Measurements from ENCODE around the gene COL24A1.
"Not testable (repeated sequence)": the region's sequence is repeated elsewhere in the genome, so short reads cannot be mapped to it uniquely, and the experiment has no call there.

Gene COL24A1

DNA sequence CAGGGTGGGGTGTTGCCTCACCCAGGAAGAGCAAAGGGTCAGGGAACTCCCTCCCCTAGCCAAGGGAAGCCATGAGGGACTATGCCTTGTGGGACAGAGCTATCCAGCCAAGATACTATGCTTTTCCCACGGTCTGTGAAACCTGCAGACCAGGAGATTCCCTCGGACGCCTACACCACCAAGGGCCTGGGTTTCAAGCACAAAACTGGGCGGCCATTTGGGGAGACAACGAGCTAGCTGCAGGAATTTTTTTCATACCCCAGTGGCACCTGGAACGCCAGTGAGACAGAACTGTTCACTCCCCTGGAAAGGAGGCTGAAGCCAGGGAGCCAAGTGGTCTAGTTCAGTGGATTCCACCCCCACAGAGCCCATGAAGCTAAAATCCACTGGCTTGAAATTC, 84.7 kb downstream of the COL24A1 start:
- not testable (repeated sequence) for DNase-seq

DNA sequence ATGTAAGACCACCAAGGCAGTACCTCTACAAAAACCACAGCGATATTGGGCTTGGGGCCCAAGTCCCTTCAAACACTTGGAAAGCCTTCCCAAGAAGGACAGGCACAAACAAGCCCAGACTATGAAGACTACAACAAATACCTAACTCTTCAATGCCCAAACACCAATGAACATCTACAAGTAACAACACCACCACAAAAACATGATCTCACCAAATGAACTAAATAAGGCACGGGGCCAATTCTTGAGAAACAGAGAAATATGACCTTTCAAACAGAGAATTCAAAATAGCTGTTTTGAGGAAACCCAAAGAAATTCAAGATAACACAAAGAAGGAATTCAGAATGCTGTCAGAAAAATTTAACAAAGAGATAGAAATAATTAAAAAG, 86.8 kb downstream of the COL24A1 start:
- DNase-seq: no peak

- DNase-seq: no peak
These were observed 87.5 kb downstream of the COL24A1 start for GRCh38 chr1:86068841-86069756.

DNA sequence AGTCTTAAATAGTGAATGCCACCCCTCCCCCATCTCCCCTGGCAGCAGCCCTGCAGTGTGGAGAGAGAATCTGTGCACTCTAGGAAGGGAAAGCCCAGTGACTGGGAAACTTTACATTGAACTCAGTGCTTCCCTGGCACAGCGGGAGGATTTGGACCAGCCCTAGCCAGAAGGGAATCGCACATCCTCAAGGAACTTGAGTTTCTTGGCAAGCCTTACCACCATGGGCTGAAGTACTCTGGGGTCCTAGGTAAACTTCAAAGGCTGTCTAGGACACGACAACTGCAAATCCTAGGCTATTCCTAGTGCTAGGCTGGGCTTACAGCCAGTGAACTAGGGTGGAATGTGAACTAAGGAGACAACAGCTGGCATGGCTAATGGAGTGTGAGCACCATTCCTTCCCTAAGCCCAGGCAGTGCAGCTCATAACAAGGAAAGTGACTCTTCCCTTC, 88.3 kb downstream of the COL24A1 start:
- no peak for DNase-seq

DNA sequence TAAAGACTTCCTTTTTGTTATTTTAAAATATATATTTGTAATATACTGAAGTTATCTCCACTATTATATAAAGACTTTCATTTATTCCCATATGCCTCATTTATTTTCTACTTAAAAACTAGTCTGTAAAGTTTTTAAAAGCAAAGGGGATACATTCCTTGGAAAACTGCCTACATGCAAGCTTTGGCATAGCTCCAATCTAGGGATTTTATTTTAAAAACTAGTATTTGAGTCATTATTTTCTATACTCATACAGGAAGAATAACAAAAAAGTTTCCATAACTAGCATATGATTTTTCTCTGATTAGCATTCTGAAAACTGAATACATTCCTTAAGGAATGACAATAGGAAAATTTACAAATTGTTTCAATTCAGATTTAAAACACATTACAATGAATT, 88.9 kb downstream of the COL24A1 start:
- no peak for DNase-seq

GRCh38 chr1:86064899-86065298, 91.7 kb downstream of the COL24A1 start:
- no peak for DNase-seq

- DNase-seq: no peak
These were observed 92.9 kb downstream of the COL24A1 start for GRCh38 chr1:86063721-86064120.

- DNase-seq: no peak
These were observed 94.1 kb downstream of the COL24A1 start for GRCh38 chr1:86062453-86062852.

DNA sequence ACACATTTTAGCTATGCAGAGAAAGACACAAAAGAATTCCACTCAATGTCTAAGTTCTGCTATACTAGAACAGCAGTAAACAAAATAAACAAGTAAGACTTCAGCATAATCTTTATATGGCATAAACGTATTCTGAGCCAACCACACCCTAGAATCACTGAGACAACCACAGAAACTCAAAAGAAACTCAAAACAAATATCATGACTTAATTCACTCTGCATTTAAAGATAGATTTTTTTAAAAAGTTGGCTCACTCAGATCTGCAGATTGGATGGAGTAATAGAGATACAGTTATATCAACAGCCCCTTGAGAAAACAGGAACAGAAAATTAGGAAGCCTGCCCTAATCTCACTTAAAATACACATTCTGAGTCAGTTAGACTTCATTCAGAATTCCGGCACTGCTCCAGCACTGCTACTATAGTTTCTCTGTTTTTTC, 95.0 kb downstream of the COL24A1 start:
- no peak for DNase-seq

DNA sequence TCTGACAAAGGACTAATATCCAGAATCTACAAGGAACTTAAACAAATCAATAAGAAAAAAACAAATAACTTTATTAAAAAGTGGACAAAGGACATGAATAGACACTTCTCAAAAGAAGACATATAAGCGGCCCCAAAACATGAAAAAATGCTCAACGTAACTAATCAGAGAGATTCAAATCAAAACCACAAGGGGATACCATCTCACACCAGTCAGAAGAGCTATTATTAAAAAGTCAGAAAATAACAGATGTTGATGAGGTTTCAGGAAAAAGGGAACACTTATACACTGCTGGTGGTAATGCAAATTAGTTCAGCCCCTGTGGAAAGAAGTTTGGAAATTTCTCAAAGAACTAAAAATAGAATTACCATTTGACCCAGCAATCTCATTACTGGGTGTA, 102.2 kb downstream of the COL24A1 start:
- no peak for DNase-seq

- DNase-seq: no peak
These were observed 103.4 kb downstream of the COL24A1 start for GRCh38 chr1:86052948-86053698.

GRCh38 chr1:86035101-86035500, 121.5 kb downstream of the COL24A1 start:
- DNase-seq: no peak

GRCh38 chr1:86030180-86030579, 126.4 kb downstream of the COL24A1 start:
- no peak for DNase-seq

DNA sequence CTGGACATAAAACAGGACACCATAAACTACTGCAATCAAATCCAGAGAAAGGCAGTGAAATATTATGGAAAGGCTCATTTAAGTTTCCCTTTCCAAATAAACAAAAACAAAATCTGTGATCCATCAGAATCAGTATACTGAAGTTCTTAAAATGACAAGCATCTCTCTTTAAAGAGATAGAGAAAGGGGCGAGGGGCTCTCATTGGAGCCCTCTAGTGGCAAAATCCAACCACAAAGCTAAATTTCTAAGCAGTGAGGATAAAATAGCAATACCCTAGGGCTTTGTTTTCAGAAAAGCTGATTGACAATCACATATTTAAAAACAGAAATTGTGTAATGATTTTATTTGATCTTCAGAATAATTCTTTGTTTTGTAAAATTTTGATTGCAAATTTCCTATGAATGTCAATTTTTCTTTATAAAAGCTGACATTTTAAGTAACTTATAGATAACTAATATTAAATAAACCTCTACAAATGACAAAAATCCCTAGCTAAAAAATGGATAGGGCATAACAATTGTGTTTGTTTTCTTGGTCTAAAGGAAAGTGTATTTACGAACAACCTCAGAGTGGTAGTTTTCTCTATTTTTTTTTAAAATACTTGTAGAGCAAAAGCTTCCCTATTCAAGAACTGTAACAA, 138.2 kb downstream of the COL24A1 start:
- peak; percentile 20 for DNase-seq

- no peak for DNase-seq
These were observed 140.4 kb downstream of the COL24A1 start for GRCh38 chr1:86016076-86016759.

DNA sequence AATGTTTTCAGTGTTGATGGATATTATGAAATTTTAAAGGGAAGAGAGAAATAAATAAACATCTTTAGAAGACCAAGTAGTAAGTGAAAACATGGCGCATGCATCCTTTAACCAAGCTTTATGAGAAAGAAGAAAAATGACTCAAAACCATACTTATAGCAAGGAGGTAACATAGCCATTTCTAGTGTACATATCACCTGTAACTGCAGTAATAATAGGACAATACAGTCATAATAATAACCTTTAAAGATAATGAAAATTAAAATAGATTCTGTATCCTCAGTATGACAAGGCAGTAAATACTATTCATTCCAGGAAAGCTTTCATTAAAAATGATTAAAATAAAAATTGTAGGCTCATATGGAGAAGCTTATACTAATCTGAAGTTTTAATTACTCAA, 141.2 kb downstream of the COL24A1 start:
- no peak for DNase-seq

- no peak for DNase-seq
These were observed 156.0 kb downstream of the COL24A1 start for GRCh38 chr1:86000601-86001000.

DNA sequence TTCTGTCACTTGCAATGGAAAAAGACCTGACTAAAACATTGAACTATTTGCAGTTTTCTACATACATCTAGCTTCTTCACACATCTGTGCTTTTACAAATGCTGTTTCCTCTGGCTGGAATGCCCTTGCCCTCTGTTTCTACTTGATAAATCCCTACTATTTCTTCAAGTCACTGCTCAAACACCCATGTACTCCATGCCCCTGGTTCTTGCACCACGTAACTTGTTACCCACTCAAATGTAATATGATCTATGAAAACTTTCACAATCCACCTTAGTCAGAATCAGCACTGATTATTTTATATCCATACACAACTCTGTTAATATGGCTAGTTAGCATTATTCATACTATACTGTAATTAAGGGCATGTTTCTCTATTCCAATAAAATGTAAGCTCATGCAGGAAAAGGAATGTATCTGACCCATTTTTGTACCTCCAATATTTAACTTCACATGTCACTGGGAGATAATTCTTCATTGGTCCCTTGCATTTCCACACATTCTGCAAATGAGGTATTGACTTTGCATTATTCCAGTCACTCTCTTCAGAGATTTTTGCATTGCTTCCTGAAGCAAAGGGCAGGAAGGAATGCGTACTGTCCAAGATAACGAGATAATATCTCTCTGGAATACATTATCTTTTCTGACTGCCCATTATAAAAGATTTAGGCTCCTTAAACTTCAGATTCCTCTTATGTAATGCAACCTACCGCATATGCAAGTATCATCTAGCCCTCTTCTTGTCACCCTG, 158.3 kb downstream of the COL24A1 start:
- no peak for DNase-seq

DNA sequence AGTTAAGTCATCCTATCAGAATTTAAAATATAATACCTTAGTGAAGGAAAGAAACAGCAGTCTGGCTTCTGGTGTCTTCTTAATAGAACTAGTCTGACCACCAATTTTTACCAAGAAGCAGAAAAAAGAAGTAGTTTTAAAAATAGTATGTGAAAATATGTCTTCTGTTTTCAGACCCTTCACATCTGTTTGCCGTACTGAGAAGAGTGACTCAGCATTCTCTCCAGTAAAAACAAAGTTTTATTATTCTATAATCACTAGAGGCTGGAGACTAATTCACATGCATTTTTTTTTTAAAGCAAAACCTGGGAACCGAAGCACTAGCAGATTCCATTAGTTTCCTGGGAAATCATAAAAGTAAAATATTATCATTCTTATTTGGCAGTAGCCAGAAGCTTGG, 163.8 kb downstream of the COL24A1 start:
- DNase-seq: no peak

DNA sequence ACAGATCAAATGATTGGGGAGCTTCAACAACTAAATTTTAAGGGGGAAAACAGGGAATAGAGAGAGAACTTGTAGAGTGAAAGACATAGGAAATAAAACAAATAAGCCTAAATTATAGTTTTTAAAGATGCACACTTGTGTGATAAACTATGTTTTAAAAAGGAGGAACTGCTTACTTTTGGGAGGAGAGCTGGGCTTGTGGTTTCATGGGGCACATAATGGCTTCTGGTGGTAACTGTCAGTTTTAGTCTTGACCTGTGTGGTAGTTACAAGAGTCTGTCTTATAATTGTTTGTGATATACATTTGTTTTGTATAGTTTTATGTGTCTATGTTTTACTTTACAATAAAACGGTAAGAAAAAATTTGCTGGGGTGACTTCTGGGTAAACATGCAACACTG, 165.3 kb downstream of the COL24A1 start:
- no peak for DNase-seq

DNA sequence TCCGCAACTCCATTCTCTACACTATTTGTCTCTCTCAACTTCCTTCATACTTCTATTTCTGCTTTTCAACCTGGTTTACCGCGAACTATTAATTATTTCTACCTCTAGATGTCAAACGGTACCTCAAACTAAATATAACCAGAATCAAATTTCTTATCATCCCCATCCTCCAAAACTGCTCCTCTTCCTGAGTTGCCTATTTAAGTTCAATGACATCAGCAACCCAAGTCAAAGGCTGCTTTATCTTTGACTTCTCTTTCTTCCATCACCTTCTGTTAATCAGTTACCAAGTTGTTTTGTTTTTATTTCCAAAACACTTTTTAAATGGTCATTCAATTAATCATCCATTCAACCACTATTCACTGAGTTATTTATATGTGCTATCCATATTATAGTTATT, 171.9 kb downstream of the COL24A1 start:
- no peak for DNase-seq

DNA sequence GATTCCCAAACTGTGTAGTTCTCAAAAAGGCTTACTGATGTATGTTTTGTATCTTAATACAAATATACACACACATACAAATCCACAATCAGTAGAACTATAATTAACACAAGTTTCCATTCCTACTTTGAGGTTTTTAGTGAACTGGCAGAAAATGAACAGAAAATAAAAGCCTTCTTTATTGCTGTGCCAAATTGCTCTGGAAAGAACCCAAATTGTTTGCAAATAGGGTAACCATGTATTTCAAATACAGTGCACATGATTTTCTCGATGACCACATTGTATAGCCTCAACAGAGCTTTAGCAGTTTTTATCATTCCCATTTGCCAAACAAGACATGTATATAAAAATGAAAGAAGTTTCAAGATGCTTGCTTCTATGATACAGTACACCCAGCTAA, 173.3 kb downstream of the COL24A1 start:
- DNase-seq: no peak
